Measurements from ENCODE around the gene NRXN3.

The NRXN3 gene

DNA sequence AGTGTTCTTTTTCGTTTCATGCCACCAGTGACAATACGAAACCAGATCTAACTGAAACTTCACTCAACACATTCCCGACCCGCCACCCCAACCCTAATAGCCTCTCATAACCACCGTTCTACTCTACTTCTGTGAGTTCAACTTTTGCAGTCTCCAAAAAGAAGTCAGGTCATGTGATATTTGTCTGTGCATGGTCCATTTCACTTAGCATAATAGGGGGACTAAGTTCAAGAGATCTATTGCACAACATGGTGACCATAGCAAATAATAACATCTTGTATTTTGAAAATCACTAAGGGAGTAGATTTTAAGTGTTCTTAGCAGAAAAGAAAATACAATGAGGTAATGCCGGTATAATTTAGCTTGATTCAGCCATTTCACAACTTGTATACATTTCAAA, 1664.7 kb downstream of the NRXN3 start:
- DNase-seq (ENCODE audit: extremely low read depth, low read depth): no peak
- TF ChIP-seq, protein P1, sequence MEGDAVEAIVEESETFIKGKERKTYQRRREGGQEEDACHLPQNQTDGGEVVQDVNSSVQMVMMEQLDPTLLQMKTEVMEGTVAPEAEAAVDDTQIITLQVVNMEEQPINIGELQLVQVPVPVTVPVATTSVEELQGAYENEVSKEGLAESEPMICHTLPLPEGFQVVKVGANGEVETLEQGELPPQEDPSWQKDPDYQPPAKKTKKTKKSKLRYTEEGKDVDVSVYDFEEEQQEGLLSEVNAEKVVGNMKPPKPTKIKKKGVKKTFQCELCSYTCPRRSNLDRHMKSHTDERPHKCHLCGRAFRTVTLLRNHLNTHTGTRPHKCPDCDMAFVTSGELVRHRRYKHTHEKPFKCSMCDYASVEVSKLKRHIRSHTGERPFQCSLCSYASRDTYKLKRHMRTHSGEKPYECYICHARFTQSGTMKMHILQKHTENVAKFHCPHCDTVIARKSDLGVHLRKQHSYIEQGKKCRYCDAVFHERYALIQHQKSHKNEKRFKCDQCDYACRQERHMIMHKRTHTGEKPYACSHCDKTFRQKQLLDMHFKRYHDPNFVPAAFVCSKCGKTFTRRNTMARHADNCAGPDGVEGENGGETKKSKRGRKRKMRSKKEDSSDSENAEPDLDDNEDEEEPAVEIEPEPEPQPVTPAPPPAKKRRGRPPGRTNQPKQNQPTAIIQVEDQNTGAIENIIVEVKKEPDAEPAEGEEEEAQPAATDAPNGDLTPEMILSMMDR (IDR thresholded peaks at IDR 0.05; ENCODE audit: low read depth, low read length): no peak

DNA sequence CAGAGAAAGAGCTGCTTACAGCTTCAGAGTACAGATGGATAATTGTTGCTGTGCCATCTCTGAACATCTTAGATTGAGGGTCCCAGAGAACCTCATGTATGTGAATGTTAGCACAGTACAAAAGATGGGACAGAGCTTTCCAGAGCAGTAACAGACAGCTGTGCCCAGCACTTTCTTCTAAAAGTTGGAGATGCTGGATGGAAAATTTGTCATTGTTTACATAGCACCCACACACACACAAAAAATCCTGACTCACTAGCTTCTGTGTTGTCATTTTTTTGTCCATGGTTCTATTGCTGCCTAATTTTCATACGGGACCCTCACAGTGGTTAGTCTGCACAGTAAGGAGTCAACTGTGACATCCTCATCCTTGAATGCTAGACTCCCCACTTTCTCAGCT, 1666.4 kb downstream of the NRXN3 start:
- TF ChIP-seq, protein P1 (IDR thresholded peaks at IDR 0.05; ENCODE audit: low read depth, low read length): no peak
- DNase-seq (ENCODE audit: extremely low read depth, low read depth): no peak

DNA sequence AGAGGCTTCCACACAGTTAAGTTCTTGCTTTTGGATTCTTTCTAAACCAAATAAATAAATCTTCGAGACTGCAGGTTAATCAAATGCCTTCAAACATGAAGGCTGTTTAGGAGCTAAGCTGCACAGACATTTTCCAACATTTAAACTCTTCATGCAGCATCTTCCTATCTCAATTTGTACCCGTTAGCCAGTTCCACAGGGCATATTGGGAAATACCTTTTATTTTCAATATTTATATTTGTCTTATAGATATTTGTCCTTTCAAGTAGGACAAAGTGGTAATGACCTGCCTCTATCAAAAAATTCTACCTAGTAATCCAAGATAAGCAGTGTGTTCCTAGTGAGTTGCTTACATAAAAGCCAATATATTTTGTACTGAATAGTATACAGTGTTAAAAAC, 1667.5 kb downstream of the NRXN3 start:
- no peak for DNase-seq (ENCODE audit: extremely low read depth, low read depth)
- TF ChIP-seq, protein P1 (IDR thresholded peaks at IDR 0.05; ENCODE audit: low read depth, low read length): no peak

DNA sequence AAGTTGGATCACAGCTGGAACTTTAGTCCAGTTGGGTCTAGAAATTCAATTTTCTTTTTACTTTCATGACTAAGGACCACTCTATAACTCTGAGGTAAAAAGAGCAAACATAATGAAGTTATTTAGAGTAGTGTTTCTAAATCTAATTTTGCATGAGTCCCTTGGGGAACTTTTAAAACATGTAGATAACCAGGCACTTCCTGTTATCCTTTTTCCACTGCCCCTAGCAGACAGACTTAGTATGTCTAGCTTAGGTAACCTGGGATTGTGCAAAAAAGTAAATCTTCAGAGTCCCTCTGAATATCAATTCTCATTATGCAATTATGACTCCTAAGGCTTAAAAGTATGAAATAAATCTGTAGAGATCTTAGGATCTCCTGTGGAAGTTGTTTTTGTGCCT, 1669.9 kb downstream of the NRXN3 start:
- TF ChIP-seq, protein P1 (IDR thresholded peaks at IDR 0.05; ENCODE audit: low read depth, low read length): no peak
- no peak for DNase-seq (ENCODE audit: extremely low read depth, low read depth)

DNA sequence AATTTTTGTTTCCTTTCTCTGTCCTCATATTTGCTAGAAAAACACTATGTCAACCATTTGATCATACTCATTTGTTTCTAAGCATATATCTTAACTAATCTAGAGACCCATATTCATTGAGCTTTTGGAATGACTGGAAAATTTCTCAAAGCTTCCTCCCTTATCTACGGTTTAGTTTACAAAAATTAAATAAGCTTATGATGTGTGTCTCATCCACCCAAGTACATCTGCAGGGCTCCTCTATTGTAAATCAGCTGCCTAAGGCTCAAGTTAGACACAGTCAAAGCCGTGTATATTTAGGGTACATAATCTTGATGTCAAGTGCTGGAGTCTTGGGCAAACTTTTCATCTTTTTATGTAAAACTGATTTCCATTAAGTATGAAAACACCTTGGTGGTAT, 1670.7 kb downstream of the NRXN3 start:
- TF ChIP-seq, protein P1 (IDR thresholded peaks at IDR 0.05; ENCODE audit: low read depth, low read length): no peak
- no peak for DNase-seq (ENCODE audit: extremely low read depth, low read depth)

DNA sequence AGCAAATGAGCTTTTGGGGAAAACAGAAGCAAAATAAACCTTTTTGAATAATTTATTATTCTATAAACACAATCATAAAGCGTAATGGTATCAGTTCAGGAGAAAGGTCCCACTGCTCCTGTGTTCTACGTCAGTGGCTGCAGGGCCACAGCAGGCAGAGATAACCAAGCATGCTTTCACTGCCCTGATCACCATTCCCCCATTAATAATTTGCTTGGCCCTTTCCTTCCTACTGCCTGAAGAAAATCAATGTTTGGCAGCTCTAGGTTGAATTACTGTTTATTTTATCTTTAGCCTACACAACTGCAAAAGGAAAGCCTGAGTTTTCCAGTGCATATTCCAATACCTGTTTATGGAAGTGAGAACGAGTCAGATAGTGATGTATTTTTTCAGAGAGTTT, 1671.3 kb downstream of the NRXN3 start:
- TF ChIP-seq, protein P1 (IDR thresholded peaks at IDR 0.05; ENCODE audit: low read depth, low read length): no peak
- no peak for DNase-seq (ENCODE audit: extremely low read depth, low read depth)

DNA sequence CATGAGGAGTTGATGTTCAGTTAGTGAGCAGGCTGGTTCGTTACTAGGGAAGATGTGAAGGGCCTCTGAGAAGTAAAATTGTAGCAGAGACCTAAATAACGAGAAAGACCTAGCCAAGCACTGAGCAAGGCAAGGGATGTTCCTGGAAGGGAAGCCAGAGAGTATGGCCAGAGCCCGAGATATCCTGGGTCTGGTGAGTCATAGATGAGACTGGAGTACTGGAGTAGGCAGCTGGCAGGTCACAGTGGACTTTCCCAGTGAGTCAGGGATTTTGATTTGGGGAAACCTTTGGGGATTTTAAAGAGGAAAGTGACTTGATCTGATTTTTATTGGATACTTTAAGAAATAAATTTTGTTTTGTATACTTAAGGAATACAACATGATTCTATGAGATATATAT, 1672.1 kb downstream of the NRXN3 start:
- DNase-seq (ENCODE audit: extremely low read depth, low read depth): no peak
- TF ChIP-seq, protein P1 (IDR thresholded peaks at IDR 0.05; ENCODE audit: low read depth, low read length): no peak
